ENCODE results near the gene ZNF431. TPM values are rescaled to one million over a fixed set of nuclear protein-coding genes. Genes with fewer than 3 reads are reported as not detected.

Gene ZNF431
- 3.8 and 4.0 TPM in 2 replicates for total RNA-seq

GRCh38 chr19:21141787-21142464 lies at the start of gene ZNF431:
Gene ZNF431 (plus strand): TSS chr19:21142040. CDS start chr19:21142184, 144 bp downstream.
- Histone ChIP-seq H3K9me3 (ENCODE audit: low read depth, low read length) (no peaks in the 10 kb centered on the region), H3K4me2 (ENCODE audit: insufficient read depth, low read length) (peak within 1 kb of the TSS; percentile 72), H3K27me3 (ENCODE audit: insufficient read depth, low read length) (no peaks in the 10 kb centered on the region), H4K20me1 (ENCODE audit: insufficient read depth, low read length) (no peaks in the 10 kb centered on the region), H3K27ac (ENCODE audit: low read depth, low read length) (peak within 1 kb of the TSS; percentile 87), H2AFZ (ENCODE audit: low read length) (peak within 1 kb of the TSS; percentile 93), H3K4me1 (ENCODE audit: insufficient read depth, low read length) (peaks cover 6% of the 10 kb centered on the region), H3K79me2 (ENCODE audit: insufficient read depth, low read length) (peaks cover 18% of the 10 kb centered on the region), H3K36me3 (ENCODE audit: insufficient read depth, low read length) (peaks cover 26% of the 10 kb centered on the region), H3K4me3 (ENCODE audit: insufficient read depth, low read length) (peak within 1 kb of the TSS; percentile 86)
- no peak for TF ChIP-seq CTCF (IDR thresholded peaks at IDR 0.05; ENCODE audit: extremely low read depth, low read depth, low read length)
- DNase-seq (ENCODE audit: insufficient read length, low spot score, missing footprints) = peak; percentile 94

- H3K79me2 ChIP-seq (ENCODE audit: insufficient read depth, low read length) = peaks cover 2% of the 10 kb centered on the region
- H3K4me1 ChIP-seq (ENCODE audit: insufficient read depth, low read length) = no peaks in the 10 kb centered on the region
- H3K4me2 ChIP-seq (ENCODE audit: insufficient read depth, low read length) = no peak overlapping the region
- DNase-seq (ENCODE audit: insufficient read length, low spot score, missing footprints) = peak; percentile 1
- peaks cover 3% of the 10 kb centered on the region for H3K36me3 ChIP-seq (ENCODE audit: insufficient read depth, low read length)
- no peak overlapping the region for H2AFZ ChIP-seq (ENCODE audit: low read length)
- no peak overlapping the region for H3K27ac ChIP-seq (ENCODE audit: low read depth, low read length)
- no peaks in the 10 kb centered on the region for H3K9me3 ChIP-seq (ENCODE audit: low read depth, low read length)
- no peaks in the 10 kb centered on the region for H3K27me3 ChIP-seq (ENCODE audit: insufficient read depth, low read length)
- no peaks in the 10 kb centered on the region for H4K20me1 ChIP-seq (ENCODE audit: insufficient read depth, low read length)
- TF ChIP-seq CTCF (IDR thresholded peaks at IDR 0.05; ENCODE audit: extremely low read depth, low read depth, low read length) = no peak
- no peak overlapping the region for H3K4me3 ChIP-seq (ENCODE audit: insufficient read depth, low read length)
These were observed 49.7 kb upstream of the ZNF431 start for GRCh38 chr19:21092109-21092508.

GRCh38 chr19:21094347-21095025 lies 47.4 kb upstream of the ZNF431 start:
- peaks cover 6% of the 10 kb centered on the region for H3K36me3 ChIP-seq (ENCODE audit: insufficient read depth, low read length)
- no peaks in the 10 kb centered on the region for H3K4me1 ChIP-seq (ENCODE audit: insufficient read depth, low read length)
- H2AFZ ChIP-seq (ENCODE audit: low read length) = no peak overlapping the region
- no peaks in the 10 kb centered on the region for H4K20me1 ChIP-seq (ENCODE audit: insufficient read depth, low read length)
- H3K27me3 ChIP-seq (ENCODE audit: insufficient read depth, low read length) = no peaks in the 10 kb centered on the region
- no peak overlapping the region for H3K4me2 ChIP-seq (ENCODE audit: insufficient read depth, low read length)
- H3K4me3 ChIP-seq (ENCODE audit: insufficient read depth, low read length) = no peak overlapping the region
- H3K79me2 ChIP-seq (ENCODE audit: insufficient read depth, low read length) = peaks cover 2% of the 10 kb centered on the region
- no peaks in the 10 kb centered on the region for H3K9me3 ChIP-seq (ENCODE audit: low read depth, low read length)
- H3K27ac ChIP-seq (ENCODE audit: low read depth, low read length) = no peak overlapping the region
- no peak for DNase-seq (ENCODE audit: insufficient read length, low spot score, missing footprints)
- no peak for TF ChIP-seq CTCF (IDR thresholded peaks at IDR 0.05; ENCODE audit: extremely low read depth, low read depth, low read length)

- no peak overlapping the region for H3K27ac ChIP-seq (ENCODE audit: low read depth, low read length)
- H3K79me2 ChIP-seq (ENCODE audit: insufficient read depth, low read length) = peaks cover 2% of the 10 kb centered on the region
- H3K27me3 ChIP-seq (ENCODE audit: insufficient read depth, low read length) = no peaks in the 10 kb centered on the region
- H3K4me2 ChIP-seq (ENCODE audit: insufficient read depth, low read length) = no peak overlapping the region
- no peak overlapping the region for H3K4me3 ChIP-seq (ENCODE audit: insufficient read depth, low read length)
- peaks cover 3% of the 10 kb centered on the region for H3K36me3 ChIP-seq (ENCODE audit: insufficient read depth, low read length)
- TF ChIP-seq CTCF (IDR thresholded peaks at IDR 0.05; ENCODE audit: extremely low read depth, low read depth, low read length) = no peak
- no peaks in the 10 kb centered on the region for H3K9me3 ChIP-seq (ENCODE audit: low read depth, low read length)
- no peak for DNase-seq (ENCODE audit: insufficient read length, low spot score, missing footprints)
- no peaks in the 10 kb centered on the region for H3K4me1 ChIP-seq (ENCODE audit: insufficient read depth, low read length)
- H2AFZ ChIP-seq (ENCODE audit: low read length) = no peak overlapping the region
- no peaks in the 10 kb centered on the region for H4K20me1 ChIP-seq (ENCODE audit: insufficient read depth, low read length)
These were observed 43.5 kb upstream of the ZNF431 start for GRCh38 chr19:21098291-21098690.

Measured in osteoblast (primary cell).